Measurements from ENCODE around the gene GIPC1. TPM values are rescaled to one million over a fixed set of nuclear protein-coding genes. Genes with fewer than 3 reads are reported as not detected.
A peak's percentile ranks its signal among the peaks of the same experiment; 100 is the strongest.

Gene GIPC1
- total and polyA plus RNA-seq, 9 of the 15 experiments (the other 6 are each of a cell fraction or from before 2014, with no cell fraction given) = 0.49 to 54.7 (median 24.8) TPM

- intact Hi-C loops (cut with micrococcal nuclease) = no loop called here
- Histone ChIP-seq H3K27ac (ENCODE audit: extremely low read depth, low read depth, low read length) (no peak overlapping the region), H3K79me2 (ENCODE audit: control insufficient read depth, insufficient read depth, low read length) (peaks cover 70% of the 10 kb centered on the region), H3K4me1 (replicated peaks in 1 of 2; ENCODE audit: control insufficient read depth in 2 of 2, insufficient read depth in 2 of 2, low read length in 2 of 2) (peaks cover 11 to 39% of the 10 kb centered on the region in 2 experiments; a peak in 4 of 5 replicates), H3K4me3 (no peak overlapping the region), H4K20me1 (replicated peaks; ENCODE audit: control insufficient read depth, insufficient read depth, low read length) (peaks cover 8% of the 10 kb centered on the region; the same call in 1 of the 2 replicates), H3K9me3 (replicated peaks; ENCODE audit: control insufficient read depth, insufficient read depth, low read depth, low read length) (no peaks in the 10 kb centered on the region), H3K27me3 (ENCODE audit: control insufficient read depth in 2 of 2, insufficient read depth in 2 of 2, low read length in 2 of 2) (no peaks in the 10 kb centered on the region), H3K4me2 (ENCODE audit: insufficient read depth, low read length) (peak overlapping the region; percentile 43; the same call in 1 of the 2 replicates), H3K36me3 (ENCODE audit: control insufficient read depth, insufficient read depth, low read length) (peaks cover 37% of the 10 kb centered on the region; the same call in 1 of the 3 replicates), H3K9ac (ENCODE audit: insufficient read depth in 1 of 2, low read depth in 2 of 2, low read length in 2 of 2) (peak overlapping the region; percentile 30 to 56; a peak in 2 of 4 replicates), H3K9me1 (ENCODE audit: control insufficient read depth, insufficient read depth, low read length) (no peaks in the 10 kb centered on the region), H2AFZ (ENCODE audit: low read depth, low read length) (no peak overlapping the region)
- ATAC-seq = peak; percentile 27
- DNase-seq (ENCODE audit: extremely low read depth in 1 of 4, low spot score in 3 of 4) = peak; percentile 59 to 67 (median 63)
- WGBS (ENCODE audit: insufficient coverage, low coverage, missing lambda C conversion rate) = 19% methylated on average over 5 of the region's 5 CpGs
- in situ Hi-C loops (cut with MboI) = no loop called here
- no peak for TF ChIP-seq ATF4 (CRISPR knock-in tag; IDR thresholded peaks at IDR 0.05)
- TF ChIP-seq TCF3 (CRISPR knock-in tag; IDR thresholded peaks at IDR 0.05) = peak; percentile 63
- 0 out of 2 replicates have a peak, but pooled peaks have one; percentile 39 for TF ChIP-seq DPF2 (IDR thresholded peaks at IDR 0.05)
- no peak for TF ChIP-seq MAZ (CRISPR knock-in tag; conservative IDR thresholded peaks at IDR 0.05 in 1 of 2, IDR thresholded peaks at IDR 0.05 in 1 of 2)
- TF ChIP-seq SMARCB1 (IDR thresholded peaks at IDR 0.05; ENCODE audit: insufficient read length, low read depth) = no peak
- TF ChIP-seq, protein P1, sequence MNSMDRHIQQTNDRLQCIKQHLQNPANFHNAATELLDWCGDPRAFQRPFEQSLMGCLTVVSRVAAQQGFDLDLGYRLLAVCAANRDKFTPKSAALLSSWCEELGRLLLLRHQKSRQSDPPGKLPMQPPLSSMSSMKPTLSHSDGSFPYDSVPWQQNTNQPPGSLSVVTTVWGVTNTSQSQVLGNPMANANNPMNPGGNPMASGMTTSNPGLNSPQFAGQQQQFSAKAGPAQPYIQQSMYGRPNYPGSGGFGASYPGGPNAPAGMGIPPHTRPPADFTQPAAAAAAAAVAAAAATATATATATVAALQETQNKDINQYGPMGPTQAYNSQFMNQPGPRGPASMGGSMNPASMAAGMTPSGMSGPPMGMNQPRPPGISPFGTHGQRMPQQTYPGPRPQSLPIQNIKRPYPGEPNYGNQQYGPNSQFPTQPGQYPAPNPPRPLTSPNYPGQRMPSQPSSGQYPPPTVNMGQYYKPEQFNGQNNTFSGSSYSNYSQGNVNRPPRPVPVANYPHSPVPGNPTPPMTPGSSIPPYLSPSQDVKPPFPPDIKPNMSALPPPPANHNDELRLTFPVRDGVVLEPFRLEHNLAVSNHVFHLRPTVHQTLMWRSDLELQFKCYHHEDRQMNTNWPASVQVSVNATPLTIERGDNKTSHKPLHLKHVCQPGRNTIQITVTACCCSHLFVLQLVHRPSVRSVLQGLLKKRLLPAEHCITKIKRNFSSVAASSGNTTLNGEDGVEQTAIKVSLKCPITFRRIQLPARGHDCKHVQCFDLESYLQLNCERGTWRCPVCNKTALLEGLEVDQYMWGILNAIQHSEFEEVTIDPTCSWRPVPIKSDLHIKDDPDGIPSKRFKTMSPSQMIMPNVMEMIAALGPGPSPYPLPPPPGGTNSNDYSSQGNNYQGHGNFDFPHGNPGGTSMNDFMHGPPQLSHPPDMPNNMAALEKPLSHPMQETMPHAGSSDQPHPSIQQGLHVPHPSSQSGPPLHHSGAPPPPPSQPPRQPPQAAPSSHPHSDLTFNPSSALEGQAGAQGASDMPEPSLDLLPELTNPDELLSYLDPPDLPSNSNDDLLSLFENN (IDR thresholded peaks at IDR 0.05; ENCODE audit: low read depth in 2 of 2, low read length in 2 of 2) = no peak
- TF ChIP-seq MEIS2 (IDR thresholded peaks at IDR 0.05; ENCODE audit: partially characterized antibody) = peak; percentile 32
- peak; percentile 72 for TF ChIP-seq CBFA2T3 (IDR thresholded peaks at IDR 0.05)
- peak; percentile 46; the same call in 1 of the 2 replicates for TF ChIP-seq FOSL1 (tag; conservative IDR thresholded peaks at IDR 0.05)
- peak; percentile 46; the same call in 1 of the 2 replicates for TF ChIP-seq CBFA2T2 (conservative IDR thresholded peaks at IDR 0.05)
- peak; percentile 85; the same call in 1 of the 2 replicates for TF ChIP-seq ZBTB7A (IDR thresholded peaks at IDR 0.05; ENCODE audit: borderline replicate concordance, control insufficient read depth, low read depth, low read length)
- no peak for TF ChIP-seq ZNF512 (tag; IDR thresholded peaks at IDR 0.05)
- TF ChIP-seq POLR2AphosphoS5 (IDR thresholded peaks at IDR 0.05; ENCODE audit: control insufficient read depth, insufficient read depth, low read depth, low read length) = no peak; the same call in 1 of the 2 replicates
- no peak for TF ChIP-seq CHD2 (IDR thresholded peaks at IDR 0.05; ENCODE audit: low read depth, low read length)
- ChIA-PET POLR2A (no interaction called here), CTCF (ENCODE audit: low intra/inter-chr PET ratio) (no interaction called here)
- no TSS peak for BruUV-seq (replicated peaks)
- FAIRE-seq = peak; percentile 61
Observed at GRCh38 chr19:14544047-14544446, 48.1 kb upstream of the GIPC1 start.

Data from K562 (cell line).